Activated CD4-positive, alpha-beta T cell treated with anti-CD3 and anti-CD28 coated beads, Interleukin-2, Interleukin-6, amounts not matched to agents 100 ng/mL and 50 ng/mL, durations not matched to agents 16 hours and 8 hours (primary cell): Measurements from ENCODE around the gene NOBOX.
"Not testable (repeated sequence)": the region's sequence is repeated elsewhere in the genome, so short reads cannot be mapped to it uniquely, and the experiment has no call there.

Experiments used
- DNase-seq: peaks from one replicate; pipeline ENCODE4 v3.0.0-alpha.2; 2020

NOBOX gene

GRCh38 chr7:144390481-144390880 is 13.0 kb downstream of the NOBOX start:
- DNase-seq = no peak

- DNase-seq = no peak
These were observed 14.5 kb downstream of the NOBOX start for GRCh38 chr7:144388950-144389349.

- no peak for DNase-seq
These were observed 16.8 kb downstream of the NOBOX start for GRCh38 chr7:144386741-144387140.

- DNase-seq = peak; percentile 44
These were observed 18.8 kb downstream of the NOBOX start for GRCh38 chr7:144384555-144385245.

GRCh38 chr7:144384071-144384470 is 19.4 kb downstream of the NOBOX start:
- DNase-seq = no peak

- DNase-seq = no peak
These were observed 23.6 kb downstream of the NOBOX start for GRCh38 chr7:144379776-144380384.

- DNase-seq = no peak
These were observed 24.8 kb downstream of the NOBOX start for GRCh38 chr7:144378651-144379050.

GRCh38 chr7:144369221-144369620 is 34.3 kb downstream of the NOBOX start:
- not testable (repeated sequence) for DNase-seq

GRCh38 chr7:144367250-144367649 is 36.2 kb downstream of the NOBOX start:
- DNase-seq = not testable (repeated sequence)

GRCh38 chr7:144365523-144365922 is 38.0 kb downstream of the NOBOX start:
- not testable (repeated sequence) for DNase-seq

- DNase-seq = not testable (repeated sequence)
These were observed 41.4 kb downstream of the NOBOX start for GRCh38 chr7:144362061-144362460.

GRCh38 chr7:144356860-144357259 is 46.6 kb downstream of the NOBOX start:
- not testable (repeated sequence) for DNase-seq

GRCh38 chr7:144356185-144356584 is 47.3 kb downstream of the NOBOX start:
- DNase-seq = not testable (repeated sequence)

- not testable (repeated sequence) for DNase-seq
These were observed 48.2 kb downstream of the NOBOX start, which contains the start of gene ARHGEF5 for GRCh38 chr7:144355176-144355822. TSS of gene ARHGEF5 (plus strand) at chr7:144355402. CDS start at chr7:144362670, 7,268 bp downstream.

GRCh38 chr7:144351667-144352066 is 51.8 kb downstream of the NOBOX start:
- not testable (repeated sequence) for DNase-seq

GRCh38 chr7:144348625-144349024 is 54.9 kb downstream of the NOBOX start:
- DNase-seq = not testable (repeated sequence)
